DMS153 treated with DMSO at 0.1 percent for 48 hours (cell line): Measurements from ENCODE around the gene TMEM87B.
"Not testable (repeated sequence)": the region's sequence is repeated elsewhere in the genome, so short reads cannot be mapped to it uniquely, and the experiment has no call there.

Experiments used
- DNase-seq: peaks from one replicate; lab custom pipeline; 2025; ENCODE audit not compliant: unreplicated experiment; lab: John Stamatoyannopoulos, UW

Gene TMEM87B

DNA sequence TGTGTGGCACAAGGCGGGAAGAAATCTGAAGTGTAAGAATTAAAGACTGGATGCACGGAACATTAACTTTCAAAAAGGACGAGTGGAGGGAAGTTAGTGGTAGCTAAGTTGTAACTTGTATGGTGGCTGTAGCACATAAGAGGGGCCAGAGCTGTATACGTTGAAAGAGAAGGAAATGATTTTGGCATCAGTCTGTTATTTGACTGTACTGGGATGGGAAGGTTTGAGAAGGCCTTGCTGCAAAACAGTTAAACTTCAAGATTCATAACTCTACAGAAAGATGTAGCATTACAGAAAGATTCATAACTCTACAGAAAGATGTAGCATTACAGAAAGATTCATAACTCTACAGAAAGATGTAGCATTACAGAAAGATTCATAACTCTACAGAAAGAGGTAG is 58.3 kb downstream of the TMEM87B start:
- DNase-seq: not testable (repeated sequence)

DNA sequence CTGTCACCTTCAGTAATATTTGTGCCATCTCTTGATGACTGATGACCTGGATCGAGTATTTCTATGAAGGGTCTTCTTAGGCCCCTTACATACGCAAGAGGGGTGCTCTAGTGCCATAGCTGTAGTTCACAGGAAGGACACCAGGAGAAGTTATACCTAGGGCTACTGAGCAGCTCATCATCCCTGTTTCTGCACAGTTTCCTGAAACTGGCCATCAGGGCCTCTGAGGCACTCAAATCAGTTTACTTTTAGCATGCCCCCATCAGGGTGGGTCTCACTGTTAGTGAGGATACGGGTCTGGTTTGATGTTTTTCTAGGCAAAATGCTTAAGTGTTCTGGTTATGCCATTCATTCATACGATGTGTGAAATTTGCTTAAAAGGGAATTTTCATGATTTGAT is 63.1 kb downstream of the TMEM87B start:
- DNase-seq: no peak

DNA sequence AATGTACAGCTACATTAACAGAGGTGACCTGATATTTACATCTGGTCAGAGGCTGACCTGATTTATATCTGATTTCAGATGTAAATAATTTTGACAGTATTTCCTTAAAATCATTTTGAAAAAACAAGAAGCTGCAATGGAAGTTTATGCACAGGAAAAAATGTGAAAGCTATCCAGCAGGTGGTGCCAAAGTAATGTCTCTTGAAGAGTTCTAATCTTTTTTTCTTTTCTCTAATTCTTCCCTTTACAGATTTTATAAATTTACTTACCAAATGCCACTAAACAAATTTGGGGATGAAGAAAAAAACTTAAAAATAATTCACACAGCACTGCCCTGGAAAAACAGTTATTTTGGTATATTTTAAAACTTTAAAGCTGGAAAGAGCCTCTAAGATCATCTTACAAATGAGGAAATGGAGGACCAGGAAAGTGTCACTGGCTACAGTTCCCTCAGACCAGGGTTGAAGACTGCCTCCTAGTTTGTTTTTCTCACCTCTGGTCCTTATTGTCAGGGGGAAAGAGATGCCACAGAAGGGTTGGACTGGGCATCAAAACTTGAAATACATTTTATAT is 66.7 kb downstream of the TMEM87B start:
- peak; percentile 21 for DNase-seq

DNA sequence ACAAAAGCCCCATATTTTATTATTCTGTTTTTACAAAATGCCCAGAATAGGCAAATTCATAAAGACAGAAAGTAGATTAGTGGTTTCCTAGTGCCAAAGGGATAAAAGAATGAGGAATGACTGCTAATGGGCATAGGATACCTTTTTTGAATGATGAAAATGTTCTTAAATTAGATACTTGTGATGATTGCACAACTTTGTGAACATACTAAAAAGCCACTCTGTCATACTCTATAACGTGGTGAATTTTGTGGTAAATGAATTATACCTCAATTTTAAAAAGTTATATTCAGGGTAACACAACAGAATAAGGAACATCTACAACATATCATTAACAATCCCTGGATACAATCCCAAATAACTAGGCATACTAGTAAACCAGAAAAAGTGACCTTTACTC is 74.0 kb downstream of the TMEM87B start:
- no peak for DNase-seq

DNA sequence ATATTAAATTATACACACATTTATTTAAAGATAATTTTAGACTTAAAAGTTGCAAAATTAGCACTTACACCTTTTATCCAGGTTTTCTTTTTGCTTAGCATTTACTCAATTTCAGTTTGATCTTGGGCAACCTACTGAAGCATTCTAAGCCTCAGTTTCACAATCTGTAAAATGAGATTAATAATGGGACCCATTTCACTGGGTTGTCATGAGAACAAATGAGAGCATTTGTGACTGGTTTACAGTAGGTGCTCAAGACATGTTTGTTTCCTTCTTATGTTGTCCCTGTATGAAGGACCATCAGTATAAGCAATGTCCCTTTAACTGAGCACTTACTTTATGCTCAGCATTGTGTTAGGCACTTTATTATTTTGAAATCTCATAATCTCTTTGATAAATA is 78.3 kb downstream of the TMEM87B start:
- DNase-seq: no peak

DNA sequence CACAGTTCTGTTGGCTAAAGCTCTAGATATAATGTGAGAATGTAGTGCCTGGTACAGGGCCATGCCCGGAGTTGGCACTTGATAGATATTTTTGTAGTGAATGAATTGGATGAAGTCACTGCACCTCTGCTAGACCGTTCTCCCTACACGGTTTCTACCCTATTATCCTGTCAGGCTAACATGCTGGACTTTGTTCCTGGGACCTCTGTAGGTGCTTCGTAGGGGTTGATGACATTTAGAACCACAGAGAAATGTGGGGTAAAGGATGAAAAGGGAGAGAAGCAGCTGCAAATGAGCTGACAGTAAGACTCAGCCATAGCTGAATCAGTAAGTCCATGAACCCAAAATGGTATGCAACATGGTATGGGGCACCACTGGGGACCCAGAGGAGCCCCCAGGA is 79.1 kb downstream of the TMEM87B start:
- no peak for DNase-seq

DNA sequence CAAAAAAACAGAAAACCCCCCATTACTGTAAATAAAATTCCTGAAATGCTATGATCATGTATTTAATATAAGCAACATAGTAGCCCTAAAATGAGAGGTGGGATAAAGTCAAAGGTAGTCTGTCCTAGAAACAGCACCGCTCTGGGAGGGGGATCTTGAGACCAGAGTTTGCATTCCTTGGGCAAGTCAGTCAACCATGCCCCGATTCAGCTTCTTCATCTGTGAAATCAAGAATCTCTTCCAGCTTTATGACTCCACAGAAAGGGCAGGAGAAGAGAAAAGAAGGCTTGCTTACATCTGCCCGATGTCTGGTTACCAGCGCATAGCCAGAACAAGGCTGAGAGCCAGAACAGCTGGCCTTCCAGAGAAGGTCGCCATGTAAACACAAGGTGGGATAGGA is 81.0 kb downstream of the TMEM87B start:
- no peak for DNase-seq

DNA sequence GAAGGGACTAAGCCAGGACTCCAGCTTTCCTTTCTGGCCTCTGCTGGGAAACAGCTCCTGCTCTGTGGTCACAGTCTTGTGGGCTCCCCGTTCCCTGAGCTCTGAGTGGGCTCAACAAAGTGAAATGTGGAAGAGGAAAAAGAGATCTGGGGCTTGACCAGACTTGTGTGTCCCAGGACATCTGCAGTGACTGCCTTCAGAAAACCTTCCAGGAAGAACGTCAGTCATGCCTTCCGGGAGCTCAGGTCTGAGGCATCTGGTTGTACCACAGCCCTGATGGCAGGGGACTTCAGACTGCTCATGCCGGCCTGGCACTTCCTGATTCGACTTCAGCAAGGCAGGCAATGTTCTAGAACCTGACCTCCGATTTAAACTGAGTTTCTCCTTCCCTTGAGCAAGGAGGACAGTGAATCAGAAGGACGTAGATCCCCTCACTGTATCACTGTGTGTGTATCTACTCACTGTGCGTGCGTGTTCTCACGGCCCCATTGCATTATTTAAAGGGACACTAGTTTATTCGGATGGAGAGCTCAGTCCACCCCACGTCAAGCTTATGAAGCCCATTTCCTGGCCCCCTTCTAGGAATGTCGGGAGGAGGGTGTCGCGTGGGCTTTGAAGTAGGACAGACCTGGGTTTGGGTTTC is 82.6 kb downstream of the TMEM87B start:
- DNase-seq: no peak

DNA sequence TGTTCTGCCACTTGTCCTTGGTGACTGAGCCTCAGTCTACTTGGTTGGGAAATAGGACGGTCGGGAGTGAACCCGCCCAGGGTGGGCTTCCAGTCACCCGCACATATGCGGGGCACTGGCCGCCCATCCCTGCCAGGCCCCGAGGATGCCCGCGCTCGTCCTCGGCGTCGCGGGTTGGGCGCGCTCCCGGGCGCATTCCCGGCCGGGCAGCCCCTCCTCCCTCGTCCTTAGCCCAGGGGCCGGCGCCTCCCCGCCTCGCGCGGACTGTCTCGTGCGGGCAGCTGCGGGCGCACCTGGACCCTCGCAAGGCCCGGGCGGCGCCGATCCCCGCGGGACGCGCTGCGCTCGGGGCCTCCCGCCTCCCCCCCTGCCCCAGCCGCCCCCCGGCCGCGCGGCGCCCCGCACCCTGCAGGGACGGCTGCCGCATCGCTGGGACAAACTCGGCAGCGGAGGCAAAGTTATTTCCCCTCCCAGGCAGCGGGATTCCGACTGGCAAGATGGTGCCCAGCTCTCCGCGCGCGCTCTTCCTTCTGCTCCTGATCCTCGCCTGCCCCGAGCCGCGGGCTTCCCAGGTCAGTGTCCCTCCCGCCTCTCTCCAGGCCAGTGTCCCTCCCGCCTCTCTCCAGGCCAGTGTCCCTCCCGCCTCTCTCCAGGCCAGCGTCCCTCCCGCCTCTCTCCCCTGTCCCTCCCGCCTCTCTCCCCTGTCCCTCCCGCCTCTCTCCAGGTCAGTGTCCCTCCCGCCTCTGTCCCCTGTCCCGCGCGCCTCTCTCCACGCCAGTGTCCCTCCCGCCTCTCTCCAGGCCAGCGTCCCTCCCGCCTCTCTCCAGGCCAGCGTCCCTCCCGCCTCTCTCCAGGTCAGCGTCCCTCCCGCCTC is 83.3 kb downstream of the TMEM87B start, which contains the start of gene FBLN7:
Gene FBLN7, plus strand, starts transcription at position 227 of the 874 bp plus-strand sequence. Its CDS starts 271 bp downstream, at position 498.
- DNase-seq: no peak

DNA sequence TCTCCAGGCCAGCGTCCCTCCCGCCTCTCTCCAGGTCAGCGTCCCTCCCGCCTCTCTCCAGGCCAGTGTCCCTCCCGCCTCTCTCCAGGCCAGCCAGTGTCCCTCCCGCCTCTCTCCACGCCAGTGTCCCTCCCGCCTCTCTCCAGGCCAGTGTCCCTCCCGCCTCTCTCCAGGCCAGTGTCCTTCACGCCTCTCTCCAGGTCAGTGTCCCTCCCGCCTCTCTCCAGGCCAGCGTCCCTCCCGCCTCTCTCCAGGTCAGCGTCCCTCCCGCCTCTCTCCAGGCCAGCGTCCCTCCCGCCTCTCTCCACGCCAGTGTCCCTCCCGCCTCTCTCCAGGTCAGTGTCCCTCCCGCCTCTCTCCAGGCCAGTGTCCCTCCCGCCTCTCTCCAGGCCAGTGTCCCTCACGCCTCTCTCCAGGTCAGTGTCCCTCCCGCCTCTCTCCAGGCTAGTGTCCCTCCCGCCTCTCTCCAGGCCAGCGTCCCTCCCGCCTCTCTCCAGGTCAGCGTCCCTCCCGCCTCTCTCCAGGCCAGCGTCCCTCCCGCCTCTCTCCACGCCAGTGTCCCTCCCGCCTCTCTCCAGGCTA is 84.1 kb downstream of the TMEM87B start:
- DNase-seq: not testable (repeated sequence)

DNA sequence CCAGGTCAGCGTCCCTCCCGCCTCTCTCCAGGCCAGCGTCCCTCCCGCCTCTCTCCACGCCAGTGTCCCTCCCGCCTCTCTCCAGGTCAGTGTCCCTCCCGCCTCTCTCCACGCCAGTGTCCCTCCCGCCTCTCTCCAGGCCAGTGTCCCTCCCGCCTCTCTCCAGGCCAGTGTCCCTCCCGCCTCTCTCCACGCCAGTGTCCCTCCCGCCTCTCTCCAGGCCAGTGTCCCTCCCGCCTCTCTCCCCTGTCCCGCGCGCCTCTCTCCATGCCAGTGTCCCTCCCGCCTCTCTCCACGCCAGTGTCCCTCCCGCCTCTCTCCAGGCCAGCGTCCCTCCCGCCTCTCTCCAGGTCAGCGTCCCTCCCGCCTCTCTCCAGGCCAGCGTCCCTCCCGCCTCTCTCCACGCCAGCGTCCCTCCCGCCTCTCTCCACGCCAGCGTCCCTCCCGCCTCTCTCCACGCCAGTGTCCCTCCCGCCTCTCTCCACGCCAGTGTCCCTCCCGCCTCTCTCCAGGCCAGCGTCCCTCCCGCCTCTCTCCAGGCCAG is 84.7 kb downstream of the TMEM87B start:
- DNase-seq: not testable (repeated sequence)

DNA sequence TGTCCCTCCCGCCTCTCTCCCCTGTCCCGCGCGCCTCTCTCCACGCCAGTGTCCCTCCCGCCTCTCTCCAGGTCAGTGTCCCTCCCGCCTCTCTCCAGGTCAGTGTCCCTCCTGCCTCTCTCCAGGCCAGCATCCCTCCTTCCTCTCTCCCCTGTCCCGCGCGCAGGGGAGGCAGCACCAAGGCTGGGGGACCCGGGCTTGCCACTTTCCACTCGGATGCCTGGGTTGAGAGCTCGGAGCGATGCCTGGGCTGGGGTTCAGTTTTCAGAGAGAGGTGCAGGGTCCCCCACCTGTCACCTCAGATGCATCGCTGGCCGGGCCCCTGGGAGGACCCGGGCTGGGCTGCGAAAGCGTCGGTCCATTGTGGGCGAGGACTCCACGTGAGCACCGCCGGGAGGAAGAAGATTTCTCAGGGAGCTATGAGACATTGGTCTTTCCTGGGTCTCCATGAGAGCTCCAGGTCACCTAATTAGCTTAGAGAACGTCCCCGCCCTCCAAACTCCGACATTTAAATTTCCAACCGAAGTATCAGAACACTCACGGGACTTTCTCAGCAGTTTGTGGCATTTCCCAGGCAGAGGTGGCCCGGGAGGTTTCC is 85.2 kb downstream of the TMEM87B start:
- DNase-seq: no peak

DNA sequence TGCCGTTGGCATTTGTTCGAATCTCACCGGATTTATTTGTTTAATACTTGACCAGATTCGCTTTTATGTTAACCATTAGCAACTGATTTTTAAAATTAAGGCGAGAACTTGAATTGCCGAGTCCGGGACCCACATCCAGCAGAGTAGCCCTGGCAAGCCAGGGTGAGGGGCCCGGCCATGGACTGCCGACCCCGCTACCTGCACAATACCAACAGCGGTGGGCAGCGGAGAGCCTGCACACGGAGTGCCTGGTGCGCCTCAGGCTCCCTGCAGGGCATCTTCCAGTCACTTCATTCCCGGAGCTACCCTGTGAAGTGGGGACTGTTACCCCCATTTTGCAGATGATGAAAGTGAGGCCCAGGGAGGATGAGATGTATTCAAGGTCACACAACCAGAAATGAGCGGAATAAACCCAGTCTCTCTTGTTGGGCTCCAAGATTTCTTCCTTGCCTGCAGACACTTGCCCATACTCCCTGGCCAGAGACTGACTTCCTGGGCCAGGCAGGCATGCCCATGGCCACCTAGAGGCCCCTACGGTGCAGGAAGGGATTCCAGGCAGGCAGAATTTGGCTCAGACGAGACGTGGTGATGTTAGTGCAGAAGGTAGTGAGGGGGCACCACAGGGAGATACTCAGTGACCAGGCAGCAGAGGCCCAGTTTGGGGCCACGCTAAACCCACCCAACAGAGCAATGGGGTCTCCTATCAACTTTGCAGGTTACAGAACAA is 86.0 kb downstream of the TMEM87B start:
- no peak for DNase-seq

DNA sequence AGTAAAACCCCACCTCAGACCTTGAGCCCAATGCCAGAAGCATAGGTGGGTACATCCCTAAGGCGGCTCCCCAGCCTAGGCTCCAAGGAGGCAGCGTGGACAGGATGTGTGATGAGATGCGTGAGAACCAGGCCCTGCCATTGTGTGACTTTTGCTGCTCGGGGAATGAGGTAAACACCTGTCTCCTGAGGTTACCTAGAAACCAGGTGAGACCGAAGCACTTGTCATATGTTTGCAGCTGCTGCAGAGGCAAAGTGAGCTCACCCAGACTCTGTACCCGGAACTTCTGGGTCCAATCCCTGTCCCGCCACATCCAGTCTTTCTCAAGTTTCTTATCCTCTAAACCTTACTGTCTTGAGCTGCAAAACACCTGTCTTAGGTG is 86.5 kb downstream of the TMEM87B start:
- DNase-seq: peak; percentile 15

DNA sequence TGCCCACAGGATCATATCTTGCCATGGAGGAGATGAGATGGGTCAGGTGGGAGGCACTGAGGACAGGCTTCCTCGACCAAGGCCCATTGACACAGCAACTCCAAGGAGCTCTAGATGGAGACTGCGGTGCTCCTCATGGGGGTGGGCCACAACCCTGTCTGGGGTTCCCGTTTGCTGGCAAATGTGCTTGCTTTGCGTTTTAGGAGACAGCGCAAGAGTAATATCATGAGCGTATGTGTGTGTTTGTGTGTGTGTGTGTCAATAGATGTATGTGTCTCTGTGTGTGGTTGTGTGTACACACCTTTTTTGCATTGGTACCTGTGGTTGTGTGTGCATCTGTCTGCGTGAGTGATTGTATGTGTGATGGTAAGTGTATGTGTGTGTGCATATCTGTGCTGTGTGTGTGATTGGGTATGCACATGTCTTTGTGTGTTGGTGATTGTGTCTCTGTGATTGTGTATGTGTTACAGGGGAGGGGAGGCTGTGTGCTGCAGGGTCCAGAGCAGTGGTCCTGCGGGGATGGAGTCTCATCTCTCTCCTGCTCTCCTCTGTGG is 87.5 kb downstream of the TMEM87B start:
- no peak for DNase-seq

DNA sequence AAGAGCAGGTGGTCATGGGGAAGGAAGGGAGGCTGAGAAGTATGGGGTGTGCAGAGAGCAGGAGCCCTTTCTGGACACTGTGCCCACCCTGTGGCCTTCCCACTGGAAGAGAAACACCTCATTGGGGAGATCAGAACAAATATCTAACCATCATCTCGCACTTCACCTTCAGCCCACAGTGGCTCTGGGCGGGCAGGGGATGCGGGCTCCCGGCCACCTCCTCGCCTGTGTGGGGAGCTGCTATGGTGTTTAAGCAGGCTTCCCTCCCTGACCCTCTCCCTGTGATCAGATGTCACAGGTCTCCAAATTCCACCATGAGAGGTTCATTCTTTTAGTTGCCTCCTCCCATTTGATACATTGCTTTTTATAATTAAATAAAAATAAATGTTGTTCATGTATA is 88.1 kb downstream of the TMEM87B start:
- DNase-seq: no peak

DNA sequence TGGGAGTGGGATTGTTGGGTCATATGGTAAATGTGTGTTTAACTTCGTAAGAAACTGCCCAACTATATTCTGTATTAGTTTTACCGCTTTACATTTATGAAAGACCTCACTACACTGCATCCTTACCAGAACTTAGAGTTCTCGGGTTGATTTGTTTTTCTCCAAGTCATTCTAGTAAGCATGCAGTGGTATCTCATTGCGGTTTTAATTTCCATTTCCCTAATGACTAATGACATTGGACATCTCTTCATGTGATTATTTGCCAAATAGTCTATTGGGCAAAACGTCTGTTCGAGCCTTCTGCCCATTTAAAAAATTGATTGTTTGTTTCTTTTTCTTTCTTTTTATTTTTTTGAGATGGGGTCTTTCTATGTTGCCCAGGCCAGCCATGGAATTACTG is 89.9 kb downstream of the TMEM87B start:
- DNase-seq: no peak

DNA sequence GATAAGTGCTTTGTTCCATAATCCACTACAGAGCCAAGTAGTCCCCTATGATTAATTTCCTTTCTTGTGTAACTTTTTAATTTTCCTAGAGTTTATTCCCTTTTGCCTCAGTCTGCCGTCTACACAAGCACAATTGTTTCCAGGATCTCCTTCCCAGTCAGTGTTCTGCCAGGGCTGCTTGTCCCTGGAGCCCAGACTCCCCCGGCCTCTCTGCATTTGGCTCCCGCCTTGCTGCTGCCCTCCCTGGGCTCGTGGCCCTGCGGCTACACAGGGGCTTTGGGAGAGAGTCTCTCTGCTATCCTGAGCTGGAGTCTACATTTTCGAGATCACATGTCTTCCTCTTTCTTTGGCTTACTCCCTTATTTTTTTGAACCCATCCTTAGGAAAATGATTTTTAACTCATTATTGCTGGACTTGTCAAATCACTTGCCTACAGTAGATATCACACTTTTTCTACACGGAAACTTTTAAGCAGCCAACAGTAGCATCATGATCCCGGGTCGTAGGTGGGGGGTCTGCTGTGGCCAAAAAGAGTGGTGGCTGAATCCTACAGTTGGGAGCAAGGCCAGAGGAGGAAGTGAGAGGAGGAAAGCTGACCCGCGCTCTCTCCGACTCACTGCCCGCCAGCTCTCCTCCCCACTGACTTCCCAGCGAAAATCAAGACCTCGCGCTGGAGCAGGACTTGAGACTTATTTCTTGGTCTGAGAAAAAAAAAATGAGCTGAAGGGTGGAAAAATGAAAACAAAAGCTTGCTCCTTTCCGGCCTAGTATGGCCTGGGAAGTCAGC is 92.5 kb downstream of the TMEM87B start:
- no peak for DNase-seq

DNA sequence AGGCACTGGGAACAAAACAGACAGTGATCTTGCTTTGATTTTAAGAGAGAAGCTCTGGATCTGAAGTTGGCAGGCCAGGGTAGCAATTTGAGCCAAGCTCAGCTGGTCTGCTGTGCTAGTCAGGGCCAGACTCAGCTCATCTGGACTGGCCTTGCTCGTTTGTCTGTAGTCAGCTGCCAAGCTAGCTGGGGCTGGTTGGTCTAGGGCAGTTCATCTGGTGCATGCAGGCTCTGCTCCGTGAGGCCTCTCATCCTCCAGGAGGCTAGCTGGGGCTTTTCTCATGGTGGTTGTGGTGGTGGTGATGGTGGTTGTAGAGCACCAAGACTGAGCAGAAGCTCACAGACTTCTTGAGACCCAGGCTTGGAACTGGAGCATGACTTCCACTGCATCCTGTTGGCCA is 93.4 kb downstream of the TMEM87B start:
- DNase-seq: no peak
